ENCODE results near the gene POFUT2.

POFUT2 gene

DNA sequence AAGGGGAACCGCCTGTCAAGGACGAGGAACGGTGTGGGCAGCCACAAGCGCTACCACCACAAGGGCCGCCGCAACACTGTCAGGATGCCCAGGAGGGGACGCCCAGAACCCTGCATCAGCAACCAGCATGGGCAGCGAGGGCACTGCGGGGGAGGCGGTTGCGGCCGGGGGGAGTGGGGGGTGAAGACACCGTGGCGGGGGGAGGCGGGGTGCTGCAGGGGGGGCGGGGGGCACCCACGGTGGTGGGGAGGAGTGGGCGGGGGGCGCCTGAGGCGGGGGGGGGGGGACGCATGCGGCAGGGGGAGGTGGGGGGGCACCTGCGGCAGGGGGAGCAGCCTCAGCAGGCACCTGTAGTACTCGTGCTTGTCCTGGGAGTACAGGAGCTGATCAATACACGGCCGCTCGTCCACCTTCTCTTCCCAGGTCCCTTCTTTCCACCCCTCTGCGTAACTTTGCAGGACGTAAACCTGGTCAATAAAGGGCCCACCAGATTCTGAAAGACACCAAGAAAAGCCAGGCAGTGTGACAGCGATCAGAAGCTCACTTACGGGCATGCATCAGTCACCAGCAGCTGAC, 4.6 kb downstream of the POFUT2 start:
- no peak for DNase-seq (ENCODE audit: low read depth)

DNA sequence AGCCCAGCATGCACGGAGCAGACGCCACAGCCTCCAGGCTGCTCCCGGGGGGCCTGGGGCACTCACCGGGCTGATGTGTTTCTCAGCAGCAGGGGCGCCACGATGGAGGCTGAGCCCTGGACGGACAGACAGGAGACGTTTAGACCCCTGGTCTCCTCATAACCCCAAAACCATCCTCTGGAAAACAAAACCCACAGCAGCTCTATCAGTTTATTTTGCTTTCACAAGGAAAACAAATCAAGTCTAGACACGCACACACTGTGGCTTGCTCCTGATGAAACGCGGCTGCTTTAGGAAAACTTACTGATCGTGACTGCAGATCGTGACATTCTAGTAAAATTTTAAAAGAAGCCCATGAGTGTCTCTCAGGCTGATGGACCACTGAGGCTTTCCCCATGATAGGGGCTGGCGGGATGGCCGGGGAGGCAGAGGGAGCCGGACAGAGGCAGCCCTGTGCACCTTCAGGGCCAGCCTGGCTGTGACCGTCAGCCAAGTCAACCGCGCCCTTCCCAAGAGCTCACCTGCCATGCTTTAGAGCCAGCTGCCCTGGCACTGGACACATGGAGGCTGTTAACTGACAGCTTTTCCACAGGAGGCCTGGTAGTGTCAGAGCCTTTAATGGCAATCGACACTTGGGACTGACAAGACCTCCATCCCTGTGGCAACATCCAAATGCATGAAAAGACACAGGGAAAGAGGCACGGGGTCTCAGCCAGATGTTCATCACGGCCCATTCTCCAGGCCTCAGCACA, 5.2 kb downstream of the POFUT2 start:
- DNase-seq (ENCODE audit: low read depth) = no peak

DNA sequence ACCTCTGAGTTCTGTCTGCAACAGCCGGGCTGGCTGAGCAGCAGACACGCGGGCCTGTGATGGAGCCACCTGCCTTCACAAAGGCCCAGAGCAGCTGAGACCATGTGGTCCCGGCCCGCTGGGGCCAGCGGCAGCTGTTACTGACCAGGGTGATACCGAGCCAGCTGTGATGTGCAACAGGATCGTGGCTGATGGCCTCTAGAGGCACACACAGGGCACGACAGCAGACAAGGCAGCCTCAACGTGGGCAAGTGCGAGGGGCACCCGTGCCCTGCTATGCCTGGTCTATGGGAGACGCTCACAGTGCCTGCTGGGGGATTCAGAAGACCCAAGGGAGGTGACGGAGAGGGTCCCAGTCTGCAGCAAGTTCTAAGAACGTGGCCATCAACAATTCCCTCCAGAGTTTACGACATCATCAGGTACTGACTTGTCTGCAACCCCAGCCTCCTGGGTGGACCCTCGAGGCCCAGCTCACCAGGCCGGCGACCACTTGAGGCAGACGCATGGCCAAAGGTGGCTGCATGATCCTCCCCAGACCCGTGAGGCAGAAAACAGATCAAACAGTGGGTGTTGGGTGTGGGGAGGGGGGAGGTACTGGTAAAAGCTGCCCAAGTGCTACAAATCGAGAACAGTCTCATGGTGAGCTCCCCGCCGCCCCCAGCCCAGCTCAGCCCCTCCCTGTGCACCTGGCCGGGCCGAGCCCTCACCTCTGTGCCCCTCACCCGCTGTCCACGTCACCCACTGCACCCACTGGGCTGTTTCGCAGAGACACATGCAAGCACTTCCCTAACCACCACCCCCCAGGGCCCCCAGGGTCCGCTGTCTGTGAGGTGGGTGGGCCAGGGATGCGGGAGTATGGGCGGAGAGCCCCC, 6.0 kb downstream of the POFUT2 start:
- no peak for DNase-seq (ENCODE audit: low read depth)

- no peak for DNase-seq (ENCODE audit: low read depth)
Measured at GRCh38 chr21:45280969-45281368, 6.7 kb downstream of the POFUT2 start.

DNA sequence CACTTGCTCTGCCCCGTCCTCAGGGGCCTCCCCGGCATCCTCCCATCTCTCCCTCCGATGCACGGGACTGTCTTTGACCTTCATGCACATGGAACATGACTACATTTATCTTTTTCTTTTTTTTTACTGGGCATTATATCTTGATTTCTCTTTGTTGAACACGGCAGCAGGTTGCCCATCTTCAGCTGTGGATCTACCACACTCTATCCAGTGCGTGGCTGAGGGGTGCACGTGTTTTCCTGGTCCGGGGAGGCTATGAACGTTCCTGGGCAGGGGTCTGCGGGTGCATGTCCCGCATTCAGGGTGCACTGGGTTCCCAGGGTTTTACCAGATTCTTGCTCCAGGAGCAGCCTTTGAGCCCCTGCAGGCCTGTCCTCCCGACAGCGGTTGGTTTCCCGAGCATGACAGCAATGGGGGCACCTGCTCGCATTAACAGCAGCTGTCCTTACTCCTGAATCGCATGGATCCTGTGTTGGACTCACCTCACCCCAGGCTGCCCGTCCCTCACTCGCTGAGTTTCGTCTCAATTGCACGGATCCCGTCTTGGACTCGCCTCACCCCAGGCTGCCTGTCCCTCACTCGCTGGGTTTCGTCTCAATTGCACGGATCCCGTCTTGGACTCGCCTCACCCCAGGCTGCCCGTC, 7.4 kb downstream of the POFUT2 start:
- no peak for DNase-seq (ENCODE audit: low read depth)

GRCh38 chr21:45279446-45280177, 8.1 kb downstream of the POFUT2 start:
- no peak for DNase-seq (ENCODE audit: low read depth)

DNA sequence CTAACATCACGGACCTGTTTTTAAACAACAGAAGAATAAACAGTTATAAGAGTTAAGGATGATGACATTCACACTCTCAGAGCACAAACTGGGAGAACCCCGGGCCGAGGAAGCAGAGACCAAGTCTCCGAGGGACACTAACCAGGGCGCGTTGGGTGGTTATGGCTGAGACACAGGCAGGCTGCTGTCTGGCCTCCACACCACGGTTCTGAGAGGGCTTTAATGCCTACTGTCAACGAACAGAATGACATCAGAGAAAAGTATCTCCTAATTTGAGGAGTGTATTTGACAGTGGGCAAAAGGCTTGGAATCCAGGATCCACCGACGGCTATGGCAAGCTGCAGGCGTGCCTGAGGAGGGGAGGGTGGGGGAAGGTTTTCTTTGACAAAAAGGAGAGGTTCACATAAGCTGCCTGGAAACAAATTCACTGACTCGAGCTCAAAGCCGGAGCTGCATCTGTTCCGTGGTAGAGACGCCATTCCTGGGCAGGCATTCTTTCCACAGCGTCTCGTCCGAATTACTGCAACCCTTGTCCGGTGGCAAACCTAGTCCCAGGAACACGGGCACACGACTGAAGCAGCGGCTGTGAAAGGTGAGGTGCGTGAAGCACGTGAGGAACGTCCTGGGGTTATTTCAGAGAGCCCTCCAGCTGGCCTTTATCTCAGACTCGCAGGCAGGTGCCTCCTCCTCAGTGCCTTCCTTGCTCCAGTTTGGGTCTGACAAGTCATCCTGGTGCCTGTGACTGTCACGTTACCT, 9.4 kb downstream of the POFUT2 start:
- no peak for DNase-seq (ENCODE audit: low read depth)

GRCh38 chr21:45277101-45278045, 10.3 kb downstream of the POFUT2 start:
- DNase-seq (ENCODE audit: low read depth) = no peak

- DNase-seq (ENCODE audit: low read depth) = no peak
Measured at GRCh38 chr21:45276596-45276995, 11.1 kb downstream of the POFUT2 start.

DNA sequence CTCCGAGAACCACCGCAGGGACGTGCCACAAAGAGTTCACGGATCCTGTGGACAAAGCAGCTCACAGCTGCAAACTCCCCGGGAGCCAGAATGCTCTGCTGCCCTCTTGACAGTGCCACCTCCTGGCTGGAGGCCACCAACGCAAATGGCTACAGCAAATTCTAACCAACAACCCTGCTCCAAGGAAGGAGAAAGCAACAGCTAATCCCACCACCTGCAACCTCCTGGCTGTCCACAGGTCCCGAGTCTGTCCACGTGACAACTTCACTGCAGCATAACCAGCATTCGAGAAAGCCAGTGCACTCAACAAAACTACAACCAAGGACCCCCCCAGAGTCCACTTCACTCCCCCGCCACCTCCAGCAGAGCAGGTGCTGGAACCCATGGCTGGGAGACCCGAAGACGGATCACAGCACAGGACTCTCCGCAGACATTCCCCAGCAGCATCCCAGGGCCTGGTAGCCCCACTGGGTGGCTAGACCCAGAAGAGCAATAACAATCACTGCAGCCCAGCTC, 17.3 kb downstream of the POFUT2 start:
- DNase-seq (ENCODE audit: low read depth) = no peak

DNA sequence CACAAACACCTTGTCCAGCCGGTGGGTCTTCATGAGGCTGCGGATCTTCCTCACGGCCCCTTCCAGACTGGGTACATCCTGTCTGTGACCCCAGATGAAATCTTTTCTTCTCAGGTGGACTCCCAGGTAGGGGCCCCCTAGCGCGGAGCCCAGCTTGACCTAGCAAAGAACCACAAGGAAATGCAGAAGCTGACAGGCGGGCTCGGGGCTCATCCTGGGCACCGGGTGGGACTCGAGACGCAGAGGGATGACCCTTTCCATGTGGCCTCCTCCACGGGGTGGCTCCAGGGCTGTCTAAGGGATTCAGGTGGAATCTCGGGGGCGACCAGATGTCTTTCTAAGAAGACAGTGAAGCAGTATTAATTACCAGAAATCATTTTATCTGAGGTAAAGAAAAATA, 17.8 kb downstream of the POFUT2 start:
- DNase-seq (ENCODE audit: low read depth) = no peak

- DNase-seq (ENCODE audit: low read depth) = no peak
Measured at GRCh38 chr21:45267390-45267760, 20.3 kb downstream of the POFUT2 start.

DNA sequence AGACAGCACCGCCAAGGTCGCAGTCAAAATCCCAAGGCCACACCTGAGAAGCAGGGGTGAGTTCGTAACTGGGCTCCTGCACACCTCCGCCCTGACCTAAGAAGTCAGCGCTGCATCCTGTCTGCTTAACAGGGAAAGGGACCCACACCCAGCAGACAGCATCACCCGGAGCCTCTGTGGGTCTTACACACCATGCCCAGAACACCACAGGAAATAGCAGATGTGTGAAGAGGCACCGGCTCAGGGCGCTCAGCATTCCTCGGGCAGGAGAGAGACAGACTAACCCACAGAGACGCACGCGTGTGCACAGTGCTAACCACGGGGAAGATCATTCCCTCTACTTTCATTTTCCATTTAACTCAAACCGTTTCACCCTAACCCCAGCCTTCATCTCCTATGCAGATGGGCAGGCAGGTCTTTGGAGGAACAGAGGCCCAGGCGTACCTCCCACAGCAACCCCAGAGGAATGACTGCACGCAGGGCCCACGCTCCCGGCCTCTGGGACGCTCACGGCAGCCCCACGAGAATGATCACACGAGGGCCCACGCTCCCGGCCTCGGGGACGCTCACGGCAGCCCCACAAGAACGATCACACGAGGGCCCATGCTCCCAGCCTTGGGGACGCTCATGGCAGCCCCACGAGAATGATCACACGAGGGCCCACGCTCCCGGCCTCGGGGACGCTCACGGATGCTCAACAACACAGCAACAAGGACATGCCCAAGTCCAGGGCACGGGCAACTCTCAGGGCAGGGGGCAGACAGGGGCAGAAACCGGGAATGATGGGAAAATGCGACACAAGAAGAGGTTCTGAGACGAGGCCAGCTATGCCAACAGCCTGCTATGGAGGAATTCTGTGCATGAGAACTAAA, 20.9 kb downstream of the POFUT2 start:
- DNase-seq (ENCODE audit: low read depth) = peak; percentile 43

DNA sequence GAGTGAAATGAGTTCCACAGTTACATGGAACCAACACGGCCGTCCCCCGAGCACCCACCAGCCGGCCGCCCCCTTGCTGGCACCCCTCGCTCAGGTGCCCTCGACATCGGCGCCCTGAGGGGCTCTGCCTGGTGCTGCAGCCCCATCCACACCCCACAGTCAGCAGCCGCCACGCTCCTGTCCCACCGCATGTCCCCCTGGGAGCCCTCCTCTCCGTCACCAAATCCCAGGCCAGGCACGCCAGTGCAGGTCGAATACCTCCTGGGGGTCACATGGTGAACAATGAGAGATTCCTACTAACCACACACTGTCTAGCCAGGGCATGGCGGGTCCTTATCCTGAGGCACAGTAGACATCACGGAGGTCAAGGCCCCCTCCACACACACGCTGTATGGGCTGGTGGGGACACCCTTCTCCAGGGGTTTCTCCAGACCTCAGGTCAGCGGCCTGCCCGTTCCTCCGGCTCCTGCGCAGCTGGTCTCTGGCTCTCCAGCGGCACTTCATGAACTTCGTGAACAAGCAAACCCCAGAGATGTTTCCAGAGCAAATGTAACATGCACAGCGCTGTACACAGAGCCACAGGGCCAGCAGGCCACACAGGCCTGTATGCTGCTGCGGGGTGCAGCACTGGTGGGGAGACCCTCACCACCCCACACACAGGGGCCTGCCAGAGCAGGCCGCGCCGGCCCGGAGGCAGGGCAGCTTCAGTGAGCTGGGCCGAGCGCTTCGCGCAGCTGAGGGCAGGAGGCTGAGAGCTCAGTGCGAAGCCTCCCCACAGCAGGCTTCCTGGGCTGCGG, 21.8 kb downstream of the POFUT2 start:
- no peak for DNase-seq (ENCODE audit: low read depth)

- no peak for DNase-seq (ENCODE audit: low read depth)
Measured at GRCh38 chr21:45264912-45265515, 22.7 kb downstream of the POFUT2 start.

DNA sequence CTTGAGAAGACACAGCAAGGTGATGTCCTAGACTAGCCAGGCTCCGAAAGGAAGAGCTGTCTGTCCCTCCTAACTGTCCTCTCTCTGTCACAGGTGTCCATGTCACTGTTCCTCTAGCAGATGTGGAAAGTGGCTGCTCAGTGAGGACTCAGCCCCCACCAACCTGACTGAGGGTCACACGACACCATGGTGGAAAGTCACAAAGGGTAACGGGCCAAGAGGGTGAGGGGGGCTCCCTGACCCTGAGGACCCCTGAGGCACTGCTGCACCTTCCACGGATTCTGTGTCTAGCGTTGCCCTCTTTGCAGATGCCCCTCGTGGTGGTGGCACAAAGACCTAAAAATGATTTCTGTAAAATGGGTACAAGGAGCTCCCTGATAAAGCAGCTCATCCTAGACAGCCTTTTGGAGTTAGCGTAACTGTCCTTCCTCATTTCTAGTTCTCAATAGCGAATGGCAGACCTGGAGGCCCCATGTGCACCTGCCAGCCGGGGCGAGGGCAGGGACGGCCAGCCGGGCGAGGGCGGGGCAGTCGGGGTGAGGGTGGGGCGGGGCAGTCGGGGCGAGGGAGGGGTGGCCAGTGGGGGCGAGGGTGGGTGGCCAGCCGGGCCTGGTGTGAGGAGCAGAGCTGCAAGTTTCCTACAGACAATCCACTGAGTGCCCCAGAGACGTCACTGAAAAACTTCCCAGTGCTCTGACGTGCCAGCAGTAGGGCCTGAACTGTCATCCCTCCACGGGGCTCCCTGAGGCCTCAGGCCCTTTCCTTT, 23.4 kb downstream of the POFUT2 start:
- DNase-seq (ENCODE audit: low read depth) = no peak

GRCh38 chr21:45263534-45263933, 24.2 kb downstream of the POFUT2 start:
- DNase-seq (ENCODE audit: low read depth) = no peak

Data from activated gamma-delta T cell treated with anti-CD3 and anti-CD28 coated beads, Interleukin-2, amount 50 U/mL, for 16 hours (primary cell).